ENCODE data around the gene MRPL52. TPM values are rescaled to one million over a fixed set of nuclear protein-coding genes. Genes with fewer than 3 reads are reported as not detected.
A peak's percentile ranks its signal among the peaks of the same experiment; 100 is the strongest.

Gene MRPL52
- total and polyA plus RNA-seq, 2 of the 13 experiments (the other 11 are each of a cell fraction or from before 2014, with no cell fraction given), result 118 to 329 TPM

DNA sequence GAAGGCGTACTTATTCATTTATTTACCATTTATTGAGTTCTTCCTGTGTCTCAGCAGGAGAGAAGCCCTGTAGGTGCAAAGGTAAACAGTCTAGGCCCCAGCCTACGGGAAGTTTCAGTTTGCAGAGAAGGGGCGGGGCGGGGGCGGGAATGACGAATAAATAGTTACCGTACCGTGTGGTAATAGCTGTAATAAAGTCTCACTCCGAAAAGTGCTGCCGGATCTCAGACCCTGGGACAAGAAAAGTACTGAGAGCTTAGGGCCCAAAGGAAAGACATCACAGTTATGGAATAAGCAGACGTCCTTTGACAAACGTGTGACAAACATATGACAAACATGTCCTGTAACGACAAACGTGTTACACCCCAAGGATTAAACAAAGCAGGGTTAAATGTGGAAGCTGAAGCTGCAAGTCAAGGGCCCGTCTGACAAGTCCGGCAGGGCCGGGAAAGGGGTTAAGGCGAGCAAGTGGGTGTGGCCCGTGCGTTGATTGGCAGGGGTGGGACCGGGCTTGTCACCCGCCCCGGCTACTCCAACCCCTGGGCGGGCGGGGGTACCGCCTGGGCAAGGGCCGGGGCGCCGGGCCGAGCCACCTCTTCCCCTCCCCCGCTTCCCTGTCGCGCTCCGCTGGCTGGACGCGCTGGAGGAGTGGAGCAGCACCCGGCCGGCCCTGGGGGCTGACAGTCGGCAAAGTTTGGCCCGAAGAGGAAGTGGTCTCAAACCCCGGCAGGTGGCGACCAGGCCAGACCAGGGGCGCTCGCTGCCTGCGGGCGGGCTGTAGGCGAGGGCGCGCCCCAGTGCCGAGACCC lies 41.7 kb downstream of the MRPL52 start, which contains the start of gene LRP10 (continued):
- TF ChIP-seq, protein P1, sequence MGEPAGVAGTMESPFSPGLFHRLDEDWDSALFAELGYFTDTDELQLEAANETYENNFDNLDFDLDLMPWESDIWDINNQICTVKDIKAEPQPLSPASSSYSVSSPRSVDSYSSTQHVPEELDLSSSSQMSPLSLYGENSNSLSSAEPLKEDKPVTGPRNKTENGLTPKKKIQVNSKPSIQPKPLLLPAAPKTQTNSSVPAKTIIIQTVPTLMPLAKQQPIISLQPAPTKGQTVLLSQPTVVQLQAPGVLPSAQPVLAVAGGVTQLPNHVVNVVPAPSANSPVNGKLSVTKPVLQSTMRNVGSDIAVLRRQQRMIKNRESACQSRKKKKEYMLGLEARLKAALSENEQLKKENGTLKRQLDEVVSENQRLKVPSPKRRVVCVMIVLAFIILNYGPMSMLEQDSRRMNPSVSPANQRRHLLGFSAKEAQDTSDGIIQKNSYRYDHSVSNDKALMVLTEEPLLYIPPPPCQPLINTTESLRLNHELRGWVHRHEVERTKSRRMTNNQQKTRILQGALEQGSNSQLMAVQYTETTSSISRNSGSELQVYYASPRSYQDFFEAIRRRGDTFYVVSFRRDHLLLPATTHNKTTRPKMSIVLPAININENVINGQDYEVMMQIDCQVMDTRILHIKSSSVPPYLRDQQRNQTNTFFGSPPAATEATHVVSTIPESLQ (CRISPR knock-in tag; conservative IDR thresholded peaks at IDR 0.05), result peak; percentile 82; the same call in 1 of the 2 replicates
- TF ChIP-seq SMARCE1 (IDR thresholded peaks at IDR 0.05; ENCODE audit: borderline replicate concordance) (no peak), SETDB1 (CRISPR knock-in tag; IDR thresholded peaks at IDR 0.05; ENCODE audit: borderline replicate concordance) (peak; percentile 86; the same call in 1 of the 2 replicates), SALL2 (CRISPR knock-in tag; IDR thresholded peaks at IDR 0.05) (peak; percentile 81; the same call in 1 of the 2 replicates), ZNF670 (CRISPR knock-in tag; IDR thresholded peaks at IDR 0.05; ENCODE audit: borderline replicate concordance) (peak; percentile 98), ADNP (CRISPR knock-in tag; IDR thresholded peaks at IDR 0.05) (0 out of 2 replicates have a peak, but pooled peaks have one; percentile 67), FOXO1 (CRISPR knock-in tag; IDR thresholded peaks at IDR 0.05) (peak; percentile 79), ZNF460 (CRISPR knock-in tag; IDR thresholded peaks at IDR 0.05; ENCODE audit: borderline replicate concordance) (peak; percentile 72; the same call in 1 of the 2 replicates), RBM39 (IDR thresholded peaks at IDR 0.05; ENCODE audit: low read depth, low read length, poor library complexity, severe bottlenecking) (peak; percentile 98), BRCA1 (CRISPR knock-in tag; IDR thresholded peaks at IDR 0.05) (peak; percentile 97), ZNF678 (CRISPR knock-in tag; IDR thresholded peaks at IDR 0.05) (peak; percentile 95), KMT2A (CRISPR knock-in tag; IDR thresholded peaks at IDR 0.05) (no peak; the same call in 1 of the 2 replicates), ZNF552 (CRISPR knock-in tag; IDR thresholded peaks at IDR 0.05; ENCODE audit: borderline replicate concordance) (peak; percentile 44; the same call in 1 of the 2 replicates), ZNF530 (CRISPR knock-in tag; IDR thresholded peaks at IDR 0.05; ENCODE audit: low read depth) (no peak), RNF2 (conservative IDR thresholded peaks at IDR 0.05; ENCODE audit: low read depth) (peak; percentile 59; the same call in 1 of the 2 replicates)
- TF ChIP-seq, protein P2, sequence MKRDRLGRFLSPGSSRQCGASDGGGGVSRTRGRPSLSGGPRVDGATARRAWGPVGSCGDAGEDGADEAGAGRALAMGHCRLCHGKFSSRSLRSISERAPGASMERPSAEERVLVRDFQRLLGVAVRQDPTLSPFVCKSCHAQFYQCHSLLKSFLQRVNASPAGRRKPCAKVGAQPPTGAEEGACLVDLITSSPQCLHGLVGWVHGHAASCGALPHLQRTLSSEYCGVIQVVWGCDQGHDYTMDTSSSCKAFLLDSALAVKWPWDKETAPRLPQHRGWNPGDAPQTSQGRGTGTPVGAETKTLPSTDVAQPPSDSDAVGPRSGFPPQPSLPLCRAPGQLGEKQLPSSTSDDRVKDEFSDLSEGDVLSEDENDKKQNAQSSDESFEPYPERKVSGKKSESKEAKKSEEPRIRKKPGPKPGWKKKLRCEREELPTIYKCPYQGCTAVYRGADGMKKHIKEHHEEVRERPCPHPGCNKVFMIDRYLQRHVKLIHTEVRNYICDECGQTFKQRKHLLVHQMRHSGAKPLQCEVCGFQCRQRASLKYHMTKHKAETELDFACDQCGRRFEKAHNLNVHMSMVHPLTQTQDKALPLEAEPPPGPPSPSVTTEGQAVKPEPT (CRISPR knock-in tag; IDR thresholded peaks at IDR 0.05; ENCODE audit: low read depth), result peak; percentile 95
- TF ChIP-seq, protein P3, sequence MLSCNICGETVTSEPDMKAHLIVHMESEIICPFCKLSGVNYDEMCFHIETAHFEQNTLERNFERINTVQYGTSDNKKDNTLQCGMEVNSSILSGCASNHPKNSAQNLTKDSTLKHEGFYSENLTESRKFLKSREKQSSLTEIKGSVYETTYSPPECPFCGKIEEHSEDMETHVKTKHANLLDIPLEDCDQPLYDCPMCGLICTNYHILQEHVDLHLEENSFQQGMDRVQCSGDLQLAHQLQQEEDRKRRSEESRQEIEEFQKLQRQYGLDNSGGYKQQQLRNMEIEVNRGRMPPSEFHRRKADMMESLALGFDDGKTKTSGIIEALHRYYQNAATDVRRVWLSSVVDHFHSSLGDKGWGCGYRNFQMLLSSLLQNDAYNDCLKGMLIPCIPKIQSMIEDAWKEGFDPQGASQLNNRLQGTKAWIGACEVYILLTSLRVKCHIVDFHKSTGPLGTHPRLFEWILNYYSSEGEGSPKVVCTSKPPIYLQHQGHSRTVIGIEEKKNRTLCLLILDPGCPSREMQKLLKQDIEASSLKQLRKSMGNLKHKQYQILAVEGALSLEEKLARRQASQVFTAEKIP (CRISPR knock-in tag; IDR thresholded peaks at IDR 0.05; ENCODE audit: borderline replicate concordance), result no peak
- TF ChIP-seq, protein P4, sequence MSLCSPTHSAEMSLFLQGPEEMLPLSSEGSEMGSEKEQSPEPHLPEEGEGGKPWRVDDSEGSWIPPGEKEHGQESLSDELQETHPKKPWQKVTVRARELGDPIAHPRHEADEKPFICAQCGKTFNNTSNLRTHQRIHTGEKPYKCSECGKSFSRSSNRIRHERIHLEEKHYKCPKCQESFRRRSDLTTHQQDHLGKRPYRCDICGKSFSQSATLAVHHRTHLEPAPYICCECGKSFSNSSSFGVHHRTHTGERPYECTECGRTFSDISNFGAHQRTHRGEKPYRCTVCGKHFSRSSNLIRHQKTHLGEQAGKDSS (CRISPR knock-in tag; IDR thresholded peaks at IDR 0.05; ENCODE audit: borderline replicate concordance, low read depth), result peak; percentile 90
- TF ChIP-seq, protein P5, sequence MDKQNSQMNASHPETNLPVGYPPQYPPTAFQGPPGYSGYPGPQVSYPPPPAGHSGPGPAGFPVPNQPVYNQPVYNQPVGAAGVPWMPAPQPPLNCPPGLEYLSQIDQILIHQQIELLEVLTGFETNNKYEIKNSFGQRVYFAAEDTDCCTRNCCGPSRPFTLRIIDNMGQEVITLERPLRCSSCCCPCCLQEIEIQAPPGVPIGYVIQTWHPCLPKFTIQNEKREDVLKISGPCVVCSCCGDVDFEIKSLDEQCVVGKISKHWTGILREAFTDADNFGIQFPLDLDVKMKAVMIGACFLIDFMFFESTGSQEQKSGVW (CRISPR knock-in tag; IDR thresholded peaks at IDR 0.05; ENCODE audit: borderline replicate concordance), result no peak

Data from HepG2 (cell line).